Keratinocyte (primary cell): ENCODE results near the gene RDH12. TPM values are rescaled to one million over a fixed set of nuclear protein-coding genes. Genes with fewer than 3 reads are reported as not detected.
"Not testable (repeated sequence)": the region's sequence is repeated elsewhere in the genome, so short reads cannot be mapped to it uniquely, and the experiment has no call there.

Experiments
- DNase-seq: peaks from one replicate; pipeline ENCODE4 v3.0.0-alpha.2; 2011; ENCODE audit warnings: low read depth, missing footprints, low spot score
- FAIRE-seq: peaks from 2 replicates; lab custom pipeline; 2011; peaks lifted over from hg19 to GRCh38; lab: Jason Lieb, UNC
- H2AFZ ChIP-seq: 2 replicates; pipeline ENCODE4 v1.6.0; 2012; ENCODE audit warnings: low read length, control low read depth, inconsistent platforms; ENCODE audit not compliant: control insufficient read depth
- H3K27ac ChIP-seq: 2 replicates; pipeline ENCODE4 v1.5.1; 2011; ENCODE audit warnings: low read length; ENCODE audit not compliant: control insufficient read depth, insufficient read depth
- H3K27me3 ChIP-seq: 3 replicates; pipeline ENCODE4 v1.6.0; 2011; ENCODE audit warnings: low read length; ENCODE audit not compliant: control insufficient read depth, insufficient read depth; ENCODE audit errors: extremely low read depth
- H3K36me3 ChIP-seq, 2 experiments: 2 replicates in 1 of 2; 3 replicates in 1 of 2; pipeline ENCODE4 v1.5.1; 2011; ENCODE audit warnings: low read length in 2 of 2, mild to moderate bottlenecking in 1 of 2; ENCODE audit not compliant: control insufficient read depth in 2 of 2, insufficient read depth in 2 of 2; ENCODE audit errors: extremely low read depth in 1 of 2
- H3K4me1 ChIP-seq: 3 replicates; pipeline ENCODE4 v1.5.1; 2011; ENCODE audit warnings: low read length; ENCODE audit not compliant: control insufficient read depth, insufficient read depth; ENCODE audit errors: extremely low read depth
- H3K4me2 ChIP-seq: 3 replicates; pipeline ENCODE4 v1.6.0; 2011; ENCODE audit warnings: low read depth, low read length; ENCODE audit not compliant: control insufficient read depth, insufficient read depth; ENCODE audit errors: extremely low read depth
- H3K4me3 ChIP-seq, 3 experiments: fragments of 200-600 bp in 1 of 3; sonication (generic) in 1 of 3; 2 replicates in 2 of 3; 3 replicates in 1 of 3; pipeline ENCODE4 v1.5.1; 2011 to 2016; ENCODE audit warnings: low read length in 3 of 3, mild to moderate bottlenecking in 3 of 3, control low read depth in 2 of 3, inconsistent platforms in 1 of 3, low read depth in 1 of 3, mixed read lengths in 1 of 3, mixed run types in 1 of 3, moderate library complexity in 1 of 3; ENCODE audit not compliant: control insufficient read depth in 2 of 3, insufficient read depth in 2 of 3; ENCODE audit errors: extremely low read depth in 1 of 3
- H3K79me2 ChIP-seq: 2 replicates; pipeline ENCODE4 v1.6.0; 2012; ENCODE audit warnings: low read length; ENCODE audit not compliant: control insufficient read depth, insufficient read depth
- H3K9ac ChIP-seq: 3 replicates; pipeline ENCODE4 v1.6.0; 2011; ENCODE audit warnings: low read length; ENCODE audit not compliant: control insufficient read depth, insufficient read depth; ENCODE audit errors: extremely low read depth
- H3K9me1 ChIP-seq: 3 replicates; pipeline ENCODE4 v1.6.0; 2011; ENCODE audit warnings: low read length; ENCODE audit not compliant: control insufficient read depth, insufficient read depth; ENCODE audit errors: extremely low read depth
- H3K9me3 ChIP-seq: 2 replicates; pipeline ENCODE4 v1.5.1; 2012; ENCODE audit warnings: low read depth, low read length; ENCODE audit not compliant: control insufficient read depth
- H4K20me1 ChIP-seq: 3 replicates; pipeline ENCODE4 v1.6.0; 2011; ENCODE audit warnings: low read length; ENCODE audit not compliant: control insufficient read depth, insufficient read depth; ENCODE audit errors: extremely low read depth
- EZH2 ChIP-seq: IDR thresholded peaks from one replicate; pipeline ENCODE4 v1.6.1; 2012; ENCODE audit warnings: inconsistent platforms, mild to moderate bottlenecking, low read length, moderate library complexity
- dilution Hi-C: fragments of 300-500 bp; cut with MboI; formaldehyde crosslinking; loops from one replicate; pipeline ENCODE4 v1.7.0; 2020; ENCODE audit warnings: low sequenced_read_pairs; ENCODE audit not compliant: extremely low pct_ligation_motif_present
- polyA plus RNA-seq, 5 experiments: library from polyadenylated mRNA; depleted of rRNA in 3 of 5; stranded (reverse) in 3 of 5; stranded (forward) in 1 of 5; unstranded in 1 of 5; fragments of >200 nt; gene quantifications; 1 replicate in 1 of 5; 2 replicates in 3 of 5; 3 replicates in 1 of 5; pipeline versions ENCODE4 v1.2.1 to v1.2.3, GENCODE V29; 2011 to 2012; ENCODE audit warnings: missing spikeins in 2 of 5, low read depth in 1 of 5, low replicate concordance in 1 of 5
- TF ChIP-seq, protein P1 (sequence below), 3 experiments: IDR thresholded peaks in 1 of 3; conservative IDR thresholded peaks in 1 of 3; optimal IDR thresholded peaks in 1 of 3; 2 replicates in 2 of 3; 3 replicates in 1 of 3; pipeline versions ENCODE3 to v1.5.1; 2011; ENCODE audit warnings: low read length in 3 of 3, mild to moderate bottlenecking in 3 of 3, moderate library complexity in 2 of 3, control low read depth in 1 of 3, inconsistent platforms in 1 of 3; ENCODE audit not compliant: insufficient read depth in 2 of 3; ENCODE audit errors: extremely low read depth in 1 of 3

Gene RDH12
- polyA plus RNA-seq, 1 donor (not counting 4 experiments of a cell fraction or from before 2014, with no cell fraction given): 0.98 TPM

DNA sequence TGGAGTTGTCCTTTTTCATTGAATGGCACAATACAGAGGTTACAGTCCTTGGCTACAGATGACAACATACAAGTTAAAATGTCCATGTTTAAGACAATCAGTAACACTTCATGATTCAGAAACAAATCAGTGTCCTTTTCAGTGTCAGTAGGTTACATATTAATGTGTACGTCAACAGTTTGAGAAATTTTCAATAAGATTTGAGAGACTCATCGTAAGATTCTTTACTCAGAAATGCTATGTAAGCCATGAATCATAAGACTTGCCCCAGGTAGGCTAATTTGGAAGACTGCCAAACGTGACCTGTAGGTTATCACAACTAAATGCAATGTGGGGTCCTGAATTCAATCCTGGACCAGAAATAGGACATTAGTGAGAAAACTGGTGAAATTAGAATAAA is 3.5 kb downstream of the RDH12 start:
- peaks cover 3% of the 10 kb centered on the region for H3K9me1 ChIP-seq
- peak overlapping the region; percentile 52 for H3K4me2 ChIP-seq
- no peak overlapping the region for H3K27ac ChIP-seq
- FAIRE-seq (peak; percentile 9), DNase-seq (peak; percentile 26)
- peak overlapping the region; percentile 31 for H3K9ac ChIP-seq
- no peaks in the 10 kb centered on the region for H3K36me3 ChIP-seq
- H3K27me3 ChIP-seq: no peaks in the 10 kb centered on the region
- H3K4me3 ChIP-seq: no peak overlapping the region
- dilution Hi-C loops: no loop called here
- peaks cover 8% of the 10 kb centered on the region for H3K4me1 ChIP-seq
- no peaks in the 10 kb centered on the region for H4K20me1 ChIP-seq
- no peaks in the 10 kb centered on the region for H3K79me2 ChIP-seq
- H2AFZ ChIP-seq: no peak overlapping the region
- peaks cover 4% of the 10 kb centered on the region for H3K9me3 ChIP-seq
- TF ChIP-seq, protein P1, sequence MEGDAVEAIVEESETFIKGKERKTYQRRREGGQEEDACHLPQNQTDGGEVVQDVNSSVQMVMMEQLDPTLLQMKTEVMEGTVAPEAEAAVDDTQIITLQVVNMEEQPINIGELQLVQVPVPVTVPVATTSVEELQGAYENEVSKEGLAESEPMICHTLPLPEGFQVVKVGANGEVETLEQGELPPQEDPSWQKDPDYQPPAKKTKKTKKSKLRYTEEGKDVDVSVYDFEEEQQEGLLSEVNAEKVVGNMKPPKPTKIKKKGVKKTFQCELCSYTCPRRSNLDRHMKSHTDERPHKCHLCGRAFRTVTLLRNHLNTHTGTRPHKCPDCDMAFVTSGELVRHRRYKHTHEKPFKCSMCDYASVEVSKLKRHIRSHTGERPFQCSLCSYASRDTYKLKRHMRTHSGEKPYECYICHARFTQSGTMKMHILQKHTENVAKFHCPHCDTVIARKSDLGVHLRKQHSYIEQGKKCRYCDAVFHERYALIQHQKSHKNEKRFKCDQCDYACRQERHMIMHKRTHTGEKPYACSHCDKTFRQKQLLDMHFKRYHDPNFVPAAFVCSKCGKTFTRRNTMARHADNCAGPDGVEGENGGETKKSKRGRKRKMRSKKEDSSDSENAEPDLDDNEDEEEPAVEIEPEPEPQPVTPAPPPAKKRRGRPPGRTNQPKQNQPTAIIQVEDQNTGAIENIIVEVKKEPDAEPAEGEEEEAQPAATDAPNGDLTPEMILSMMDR (optimal IDR thresholded peaks at IDR 0.05 in 1 of 3, IDR thresholded peaks at IDR 0.05 in 1 of 3, conservative IDR thresholded peaks at IDR 0.05 in 1 of 3; ENCODE audit: extremely low read depth in 1 of 3, insufficient read depth in 2 of 3, low read length in 3 of 3): no peak
- no peak for TF ChIP-seq EZH2

DNA sequence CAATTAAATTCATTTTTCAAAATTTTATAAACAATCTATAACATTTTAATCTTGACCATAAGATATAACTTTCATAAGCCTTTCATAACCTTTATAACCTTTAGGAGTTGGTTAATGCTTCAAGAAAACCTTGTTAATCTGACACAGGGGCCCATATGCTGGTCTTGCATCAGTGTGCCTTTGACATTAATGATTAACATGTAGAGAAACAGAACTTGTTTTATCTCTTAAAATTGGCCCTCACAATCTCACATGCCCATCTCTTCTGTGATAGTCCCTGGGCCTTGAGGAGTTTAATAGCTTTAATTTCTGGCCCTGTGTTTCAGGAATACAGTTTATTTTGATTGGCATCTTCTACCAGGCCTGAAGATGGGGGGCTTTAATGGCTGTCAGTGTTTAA is 7.7 kb downstream of the RDH12 start:
- H3K79me2 ChIP-seq, H3K9me3 ChIP-seq, DNase-seq, H3K36me3 ChIP-seq, H2AFZ ChIP-seq, H3K9ac ChIP-seq, H3K4me2 ChIP-seq, H3K4me1 ChIP-seq, H3K27ac ChIP-seq, H3K9me1 ChIP-seq, H4K20me1 ChIP-seq, dilution Hi-C loops, FAIRE-seq, H3K27me3 ChIP-seq, H3K4me3 ChIP-seq: not testable (repeated sequence)

DNA sequence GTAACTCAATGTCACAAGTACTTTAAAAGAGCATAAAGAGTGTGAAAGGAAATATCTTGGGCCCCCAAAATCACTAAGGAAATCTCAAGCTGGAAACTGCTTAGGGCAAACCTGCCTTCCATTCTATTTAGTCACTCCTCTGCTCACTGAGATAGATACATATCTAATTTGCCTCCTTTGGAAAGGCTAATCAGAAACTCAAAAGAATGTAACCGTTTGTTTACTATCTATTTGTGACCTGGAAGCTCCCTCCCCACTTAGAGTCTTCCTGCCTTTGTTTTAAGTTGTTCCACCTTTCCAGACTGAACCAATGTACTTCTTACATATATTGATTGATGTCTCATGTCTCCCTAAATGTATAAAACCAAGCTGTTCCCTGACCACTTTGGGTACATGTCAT is 8.1 kb downstream of the RDH12 start:
- dilution Hi-C loops, H3K9me1 ChIP-seq, H3K27ac ChIP-seq, H3K4me2 ChIP-seq, DNase-seq, H2AFZ ChIP-seq, H3K4me1 ChIP-seq, H3K79me2 ChIP-seq, H3K9ac ChIP-seq, H3K36me3 ChIP-seq, H3K9me3 ChIP-seq, H3K4me3 ChIP-seq, H3K27me3 ChIP-seq, H4K20me1 ChIP-seq, FAIRE-seq: not testable (repeated sequence)
